Osteoblast (primary cell): Measurements from ENCODE around the gene MYLK2. TPM values are rescaled to one million over a fixed set of nuclear protein-coding genes. Genes with fewer than 3 reads are reported as not detected.
A peak's percentile ranks its signal among the peaks of the same experiment; 100 is the strongest.
"Not testable (repeated sequence)": the region's sequence is repeated elsewhere in the genome, so short reads cannot be mapped to it uniquely, and the experiment has no call there.

Experiments used
- DNase-seq: peaks from one replicate; pipeline ENCODE4 v3.0.0; 2011; ENCODE audit warnings: low spot score, mixed read lengths; ENCODE audit not compliant: insufficient read length; ENCODE audit errors: missing footprints
- H2AFZ ChIP-seq: 2 replicates; pipeline ENCODE4 v1.6.0; 2011; ENCODE audit warnings: mild to moderate bottlenecking, low read length
- H3K27ac ChIP-seq: 2 replicates; pipeline ENCODE4 v1.5.1; 2011; ENCODE audit warnings: mild to moderate bottlenecking, low read depth, low read length, moderate library complexity
- H3K27me3 ChIP-seq: 2 replicates; pipeline ENCODE4 v1.6.0; 2012; ENCODE audit warnings: mild to moderate bottlenecking, control low read depth, inconsistent platforms, low read length, moderate library complexity; ENCODE audit not compliant: insufficient read depth
- H3K36me3 ChIP-seq: 2 replicates; pipeline ENCODE4 v1.5.1; 2011; ENCODE audit warnings: mild to moderate bottlenecking, low read length, control low read depth, moderate library complexity; ENCODE audit not compliant: insufficient read depth
- H3K4me1 ChIP-seq: 2 replicates; pipeline ENCODE4 v1.5.1; 2011; ENCODE audit warnings: mild to moderate bottlenecking, low read length, control low read depth, moderate library complexity; ENCODE audit not compliant: insufficient read depth
- H3K4me2 ChIP-seq: 2 replicates; pipeline ENCODE4 v1.6.0; 2011; ENCODE audit warnings: mild to moderate bottlenecking, low read length; ENCODE audit not compliant: insufficient read depth
- H3K4me3 ChIP-seq: fragments of 200-600 bp; sonication (generic); 3 replicates; pipeline ENCODE4 v1.5.1; 2012; ENCODE audit warnings: mild to moderate bottlenecking, low read length, inconsistent platforms; ENCODE audit not compliant: insufficient read depth
- H3K79me2 ChIP-seq: 2 replicates; pipeline ENCODE4 v1.6.0; 2012; ENCODE audit warnings: mild to moderate bottlenecking, low read length, control low read depth, inconsistent platforms; ENCODE audit not compliant: insufficient read depth
- H3K9me3 ChIP-seq: 2 replicates; pipeline ENCODE4 v1.5.1; 2011; ENCODE audit warnings: low read depth, low read length, control low read depth
- H4K20me1 ChIP-seq: 2 replicates; pipeline ENCODE4 v1.6.0; 2012; ENCODE audit warnings: mild to moderate bottlenecking, low read length, control low read depth; ENCODE audit not compliant: insufficient read depth
- total RNA-seq: library from RNA; depleted of rRNA; stranded (reverse); fragments of >200 nt; gene quantifications from 2 replicates; pipeline ENCODE4 v1.2.3, GENCODE V29; 2012
- TF ChIP-seq, protein P1 (sequence below): IDR thresholded peaks from 2 replicates; pipeline ENCODE4 v1.5.1; 2011; ENCODE audit warnings: mild to moderate bottlenecking, low read depth, low read length, moderate library complexity; ENCODE audit errors: extremely low read depth

Gene MYLK2
- total RNA-seq, 1 donor, result 0.36 TPM

DNA sequence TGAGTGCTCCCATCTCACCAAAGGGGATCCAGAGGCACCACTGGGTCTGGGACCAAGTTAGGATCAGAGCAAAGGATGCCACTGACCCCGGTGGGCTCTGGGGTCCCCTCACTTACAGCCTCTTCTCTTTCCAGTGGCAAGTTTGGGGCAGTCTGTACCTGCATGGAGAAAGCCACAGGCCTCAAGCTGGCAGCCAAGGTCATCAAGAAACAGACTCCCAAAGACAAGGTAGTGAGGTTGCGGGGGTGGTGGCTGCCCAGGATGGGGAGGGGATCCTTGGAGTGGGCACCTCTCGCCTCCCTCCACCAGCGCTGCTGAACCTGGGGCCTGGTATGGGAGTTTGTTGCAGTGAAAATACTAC lies 4.9 kb downstream of the MYLK2 start:
- H3K36me3 ChIP-seq, result no peaks in the 10 kb centered on the region
- H3K79me2 ChIP-seq, result no peaks in the 10 kb centered on the region
- TF ChIP-seq, protein P1, sequence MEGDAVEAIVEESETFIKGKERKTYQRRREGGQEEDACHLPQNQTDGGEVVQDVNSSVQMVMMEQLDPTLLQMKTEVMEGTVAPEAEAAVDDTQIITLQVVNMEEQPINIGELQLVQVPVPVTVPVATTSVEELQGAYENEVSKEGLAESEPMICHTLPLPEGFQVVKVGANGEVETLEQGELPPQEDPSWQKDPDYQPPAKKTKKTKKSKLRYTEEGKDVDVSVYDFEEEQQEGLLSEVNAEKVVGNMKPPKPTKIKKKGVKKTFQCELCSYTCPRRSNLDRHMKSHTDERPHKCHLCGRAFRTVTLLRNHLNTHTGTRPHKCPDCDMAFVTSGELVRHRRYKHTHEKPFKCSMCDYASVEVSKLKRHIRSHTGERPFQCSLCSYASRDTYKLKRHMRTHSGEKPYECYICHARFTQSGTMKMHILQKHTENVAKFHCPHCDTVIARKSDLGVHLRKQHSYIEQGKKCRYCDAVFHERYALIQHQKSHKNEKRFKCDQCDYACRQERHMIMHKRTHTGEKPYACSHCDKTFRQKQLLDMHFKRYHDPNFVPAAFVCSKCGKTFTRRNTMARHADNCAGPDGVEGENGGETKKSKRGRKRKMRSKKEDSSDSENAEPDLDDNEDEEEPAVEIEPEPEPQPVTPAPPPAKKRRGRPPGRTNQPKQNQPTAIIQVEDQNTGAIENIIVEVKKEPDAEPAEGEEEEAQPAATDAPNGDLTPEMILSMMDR, result no peak
- H4K20me1 ChIP-seq, result no peaks in the 10 kb centered on the region
- no peak overlapping the region for H3K27ac ChIP-seq
- DNase-seq, result no peak
- no peak overlapping the region for H3K4me2 ChIP-seq
- no peaks in the 10 kb centered on the region for H3K9me3 ChIP-seq
- H3K4me1 ChIP-seq, result peaks cover 3% of the 10 kb centered on the region
- H3K4me3 ChIP-seq, result no peak overlapping the region
- no peak overlapping the region for H2AFZ ChIP-seq
- no peaks in the 10 kb centered on the region for H3K27me3 ChIP-seq

DNA sequence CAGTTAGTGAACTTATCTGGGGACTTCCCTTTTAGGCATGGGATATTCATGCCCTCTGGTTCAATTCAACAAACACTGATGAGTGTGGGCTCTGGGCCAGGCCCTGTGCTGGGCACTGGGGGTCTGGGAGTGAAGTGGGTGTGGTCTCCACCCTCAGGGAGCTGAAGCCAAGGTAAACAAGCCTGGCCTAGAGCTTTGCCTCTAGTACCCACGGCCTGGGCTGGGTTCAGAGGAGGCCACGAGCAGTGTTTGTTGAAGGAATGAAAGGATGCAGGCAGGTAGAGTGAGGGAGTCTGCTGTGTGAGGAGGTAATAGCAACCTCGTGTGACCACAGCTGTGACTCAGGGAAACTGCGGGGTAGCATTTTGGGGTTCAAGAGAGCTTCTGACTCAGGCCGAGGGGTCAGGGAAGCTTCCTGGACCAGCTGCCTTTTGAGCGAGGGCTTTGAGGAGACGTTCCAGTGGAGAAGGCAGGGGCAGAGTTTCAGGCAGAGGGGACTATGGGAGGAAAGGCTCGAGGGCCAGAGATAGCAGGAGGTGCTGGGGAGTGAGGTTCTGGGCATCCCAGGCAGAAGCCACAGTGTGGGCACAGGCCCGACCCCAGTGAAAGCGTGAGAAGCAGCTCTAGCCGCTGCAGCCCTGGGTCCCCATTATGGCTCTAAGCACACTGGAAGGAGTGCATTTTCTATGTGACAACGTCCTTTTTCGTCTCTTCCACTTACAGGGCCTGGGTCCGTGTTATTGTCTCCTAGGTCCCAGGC lies 5.6 kb downstream of the MYLK2 start:
- Histone ChIP-seq H3K4me2 (no peak overlapping the region), H4K20me1 (no peaks in the 10 kb centered on the region), H3K36me3 (no peaks in the 10 kb centered on the region), H3K4me3 (no peak overlapping the region), H3K4me1 (peaks cover 3% of the 10 kb centered on the region), H3K79me2 (no peaks in the 10 kb centered on the region), H2AFZ (no peak overlapping the region), H3K27ac (no peak overlapping the region), H3K27me3 (no peaks in the 10 kb centered on the region), H3K9me3 (no peaks in the 10 kb centered on the region)
- TF ChIP-seq, protein P1, result no peak
- peak; percentile 34 for DNase-seq

DNA sequence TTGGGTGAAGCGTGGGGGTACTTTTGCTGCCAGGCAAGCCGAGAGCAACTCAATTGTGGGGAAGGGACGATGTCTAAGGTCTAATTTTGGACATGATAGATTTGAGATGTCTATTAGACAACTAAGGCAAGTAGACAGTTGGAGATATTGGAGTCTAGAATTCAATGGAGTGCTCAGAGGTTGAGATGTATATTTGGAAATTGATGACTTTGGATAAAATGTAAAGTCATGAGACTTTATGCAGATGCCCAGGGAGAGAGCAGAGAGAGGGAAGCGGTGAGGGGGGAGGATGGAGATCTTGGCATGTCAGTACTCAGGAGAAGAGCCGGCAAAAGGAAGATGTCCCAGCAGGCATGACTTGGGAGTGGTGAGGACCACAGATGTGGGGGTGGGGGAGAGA lies 6.9 kb downstream of the MYLK2 start:
- Histone ChIP-seq H3K9me3 (no peaks in the 10 kb centered on the region), H3K4me3 (no peak overlapping the region), H2AFZ (no peak overlapping the region), H3K4me1 (peaks cover 3% of the 10 kb centered on the region), H3K79me2 (no peaks in the 10 kb centered on the region), H4K20me1 (no peaks in the 10 kb centered on the region), H3K27ac (no peak overlapping the region), H3K4me2 (no peak overlapping the region), H3K36me3 (no peaks in the 10 kb centered on the region), H3K27me3 (no peaks in the 10 kb centered on the region)
- TF ChIP-seq, protein P1, result no peak
- DNase-seq, result no peak

DNA sequence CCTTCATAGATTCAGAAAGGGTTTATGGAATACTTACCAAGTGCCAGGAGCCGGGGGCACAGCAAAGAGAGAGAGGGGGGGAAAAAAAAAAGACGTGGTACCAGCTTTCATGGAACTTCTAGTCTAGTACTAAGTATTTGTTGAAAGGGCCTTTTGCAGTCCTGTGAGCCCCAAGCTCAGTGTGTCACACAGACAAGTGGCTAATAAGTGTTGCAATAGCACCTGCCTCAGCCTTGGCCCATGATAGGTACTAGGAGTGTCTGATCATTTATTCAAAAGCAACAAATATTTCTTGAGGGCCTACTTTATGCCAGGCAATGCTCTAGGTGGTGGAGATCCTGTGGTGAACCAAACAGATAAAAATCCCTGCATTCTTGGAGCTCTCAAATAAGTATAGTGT lies 7.9 kb downstream of the MYLK2 start:
- Histone ChIP-seq H3K27me3 (no peaks in the 10 kb centered on the region), H3K4me3 (no peak overlapping the region), H3K36me3 (no peaks in the 10 kb centered on the region), H3K9me3 (no peaks in the 10 kb centered on the region), H3K79me2 (no peaks in the 10 kb centered on the region), H3K4me2 (no peak overlapping the region), H4K20me1 (peaks cover 2% of the 10 kb centered on the region), H3K4me1 (peaks cover 3% of the 10 kb centered on the region), H2AFZ (no peak overlapping the region), H3K27ac (no peak overlapping the region)
- TF ChIP-seq, protein P1, result no peak
- DNase-seq, result no peak

DNA sequence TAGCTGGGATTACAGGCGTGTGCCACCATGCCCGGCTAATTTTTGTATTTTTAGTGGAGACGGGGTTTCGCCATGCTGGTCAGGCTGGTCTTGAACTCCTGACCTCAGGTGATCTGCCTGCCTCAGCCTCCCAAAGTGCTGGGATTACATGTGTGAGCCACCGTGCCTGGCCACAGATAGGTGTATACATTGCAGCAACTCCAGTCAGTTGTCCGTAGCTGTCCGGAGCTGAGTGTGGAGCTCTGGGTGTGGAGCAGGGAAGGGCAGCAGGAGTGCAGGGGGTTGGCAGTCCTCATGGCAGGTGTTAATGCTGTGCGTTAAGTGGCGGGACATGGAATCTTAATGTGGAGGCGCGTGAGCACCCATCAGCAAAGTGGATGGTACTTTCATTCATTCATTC lies 8.9 kb downstream of the MYLK2 start:
- not testable (repeated sequence) for H3K79me2 ChIP-seq, H3K4me1 ChIP-seq, H3K4me2 ChIP-seq, H3K4me3 ChIP-seq, H4K20me1 ChIP-seq, DNase-seq, H3K27ac ChIP-seq, H3K9me3 ChIP-seq, H2AFZ ChIP-seq, H3K36me3 ChIP-seq, H3K27me3 ChIP-seq
